MM.1S (cell line): ENCODE data around the gene ANKLE1.

ENCODE experiments used
- EZH2 ChIP-seq: fragments of 300-600 bp; sonication (generic); optimal IDR thresholded peaks from 2 replicates; pipeline ENCODE3; 2017; ENCODE audit warnings: low read depth, mild to moderate bottlenecking, antibody characterized with exemption, low read length, mixed read lengths
- EZH2phosphoT487 ChIP-seq: fragments of 300-600 bp; sonication (generic); IDR thresholded peaks from 2 replicates; pipeline ENCODE4 v1.6.1; 2018; ENCODE audit warnings: antibody characterized with exemption, low read length
- TF ChIP-seq, protein P1 (sequence below): fragments of 300-600 bp; sonication (generic); IDR thresholded peaks from 2 replicates; pipeline ENCODE4 v1.5.1; 2016; ENCODE audit warnings: antibody characterized with exemption, low read length, mixed read lengths

DNA sequence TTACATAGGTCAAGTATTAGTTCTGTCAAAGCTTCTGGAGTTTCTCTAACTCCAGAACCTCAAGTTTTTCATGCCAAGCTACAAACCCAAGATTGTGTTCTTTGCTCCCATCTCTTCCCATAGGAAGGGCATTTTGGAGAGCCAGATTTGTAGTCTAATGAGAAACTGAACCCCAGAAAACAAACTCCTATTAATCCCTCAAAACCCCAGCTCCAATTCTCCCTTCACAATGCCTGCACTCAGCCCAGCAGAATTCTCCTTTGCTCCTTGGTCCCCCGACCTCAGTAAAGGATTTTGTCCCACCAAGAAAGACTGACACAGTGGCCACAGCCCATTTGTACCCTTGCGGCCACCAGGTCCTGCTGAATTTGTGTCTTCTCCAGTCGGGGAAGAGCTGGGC, 25.6 kb upstream of the ANKLE1 start:
- TF ChIP-seq, protein P1, sequence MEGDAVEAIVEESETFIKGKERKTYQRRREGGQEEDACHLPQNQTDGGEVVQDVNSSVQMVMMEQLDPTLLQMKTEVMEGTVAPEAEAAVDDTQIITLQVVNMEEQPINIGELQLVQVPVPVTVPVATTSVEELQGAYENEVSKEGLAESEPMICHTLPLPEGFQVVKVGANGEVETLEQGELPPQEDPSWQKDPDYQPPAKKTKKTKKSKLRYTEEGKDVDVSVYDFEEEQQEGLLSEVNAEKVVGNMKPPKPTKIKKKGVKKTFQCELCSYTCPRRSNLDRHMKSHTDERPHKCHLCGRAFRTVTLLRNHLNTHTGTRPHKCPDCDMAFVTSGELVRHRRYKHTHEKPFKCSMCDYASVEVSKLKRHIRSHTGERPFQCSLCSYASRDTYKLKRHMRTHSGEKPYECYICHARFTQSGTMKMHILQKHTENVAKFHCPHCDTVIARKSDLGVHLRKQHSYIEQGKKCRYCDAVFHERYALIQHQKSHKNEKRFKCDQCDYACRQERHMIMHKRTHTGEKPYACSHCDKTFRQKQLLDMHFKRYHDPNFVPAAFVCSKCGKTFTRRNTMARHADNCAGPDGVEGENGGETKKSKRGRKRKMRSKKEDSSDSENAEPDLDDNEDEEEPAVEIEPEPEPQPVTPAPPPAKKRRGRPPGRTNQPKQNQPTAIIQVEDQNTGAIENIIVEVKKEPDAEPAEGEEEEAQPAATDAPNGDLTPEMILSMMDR, result no peak
- TF ChIP-seq EZH2phosphoT487 (no peak), EZH2 (no peak)
